ENCODE results near the gene SLC66A2.
A peak's percentile ranks its signal among the peaks of the same experiment; 100 is the strongest.
"Not testable (repeated sequence)": the region's sequence is repeated elsewhere in the genome, so short reads cannot be mapped to it uniquely, and the experiment has no call there.

SLC66A2 gene

GRCh38 chr18:79951545-79952455, at the start of gene SLC66A2:
TSS of gene SLC66A2 (minus strand) at chr18:79951653. CDS start at chr18:79950926, 727 bp downstream.
- DNase-seq: peak; percentile 86

- no peak for DNase-seq
These were observed 49.4 kb upstream of the SLC66A2 start for GRCh38 chr18:80000877-80001276.

- DNase-seq: not testable (repeated sequence)
These were observed 48.2 kb upstream of the SLC66A2 start for GRCh38 chr18:79999701-80000100.

GRCh38 chr18:79991494-79991893, 40.0 kb upstream of the SLC66A2 start:
- DNase-seq: peak; percentile 19

GRCh38 chr18:79989195-79989497, 37.7 kb upstream of the SLC66A2 start:
- DNase-seq: no peak

GRCh38 chr18:79988451-79989194, 37.2 kb upstream of the SLC66A2 start, which contains the start of gene TXNL4A:
TSS of gene TXNL4A (minus strand) at chr18:79988563. CDS start at chr18:79988392, 171 bp downstream.
- DNase-seq: peak; percentile 88

GRCh38 chr18:79988071-79988450, 36.6 kb upstream of the SLC66A2 start:
- DNase-seq: no peak

- no peak for DNase-seq
These were observed 36.1 kb upstream of the SLC66A2 start for GRCh38 chr18:79987566-79987965.

- no peak for DNase-seq
These were observed 35.3 kb upstream of the SLC66A2 start for GRCh38 chr18:79986726-79987125.

- no peak for DNase-seq
These were observed 33.7 kb upstream of the SLC66A2 start for GRCh38 chr18:79985172-79985571.

GRCh38 chr18:79983793-79984192, 32.3 kb upstream of the SLC66A2 start:
- DNase-seq: no peak

- no peak for DNase-seq
These were observed 31.8 kb upstream of the SLC66A2 start for GRCh38 chr18:79983253-79983652.

GRCh38 chr18:79982736-79983135, 31.3 kb upstream of the SLC66A2 start:
- peak; percentile 18 for DNase-seq

GRCh38 chr18:79980585-79980984, 29.1 kb upstream of the SLC66A2 start:
- no peak for DNase-seq

- DNase-seq: no peak
These were observed 28.4 kb upstream of the SLC66A2 start for GRCh38 chr18:79979843-79980242.

GRCh38 chr18:79975985-79976680, 24.7 kb upstream of the SLC66A2 start:
- no peak for DNase-seq

- DNase-seq: no peak
These were observed 23.6 kb upstream of the SLC66A2 start for GRCh38 chr18:79975043-79975442.

- DNase-seq: no peak
These were observed 22.7 kb upstream of the SLC66A2 start for GRCh38 chr18:79974025-79974654.

- DNase-seq: no peak
These were observed 22.1 kb upstream of the SLC66A2 start for GRCh38 chr18:79973517-79973916.

GRCh38 chr18:79972720-79973119, 21.3 kb upstream of the SLC66A2 start:
- DNase-seq: no peak

GRCh38 chr18:79971986-79972385, 20.5 kb upstream of the SLC66A2 start:
- DNase-seq: no peak

GRCh38 chr18:79971211-79971952, 19.9 kb upstream of the SLC66A2 start:
- no peak for DNase-seq
